HepG2 (cell line): ENCODE data around the gene ZNF318. TPM values are rescaled to one million over a fixed set of nuclear protein-coding genes. Genes with fewer than 3 reads are reported as not detected.

ENCODE experiments used
- ARID2 ChIP-seq: sonication (generic); formaldehyde crosslinking; IDR thresholded peaks from 2 replicates; pipeline ENCODE4 v1.8.1; 2022; ENCODE audit warnings: mild to moderate bottlenecking, missing genetic modification reagents, borderline replicate concordance
- CREM ChIP-seq, 2 experiments: sonication (generic) in 1 of 2; formaldehyde crosslinking in 1 of 2; IDR thresholded peaks; 2 replicates each; pipeline versions ENCODE4 v1.4.0 to v1.6.1; 2016 to 2020; ENCODE audit warnings: antibody characterized with exemption in 1 of 2, mild to moderate bottlenecking in 1 of 2, missing genetic modification reagents in 1 of 2
- EHMT2 ChIP-seq: fragments of 200-600 bp; sonication (generic); IDR thresholded peaks from 2 replicates; pipeline ENCODE4 v1.7.0; 2017; ENCODE audit warnings: antibody characterized with exemption, low read depth, low read length, borderline replicate concordance
- HMG20B ChIP-seq: conservative IDR thresholded peaks from 2 replicates; pipeline ENCODE4 v1.6.1; 2016; ENCODE audit warnings: missing genetic modification reagents, missing compliant biosample characterization
- IRF2 ChIP-seq: IDR thresholded peaks from 2 replicates; pipeline ENCODE4 v1.6.1; 2018; ENCODE audit warnings: missing genetic modification reagents, missing compliant biosample characterization
- KDM2A ChIP-seq: sonication (generic); formaldehyde crosslinking; IDR thresholded peaks from 2 replicates; pipeline ENCODE4 v1.4.0; 2020; ENCODE audit warnings: low read depth, missing genetic modification reagents, borderline replicate concordance
- REL ChIP-seq: sonication (generic); formaldehyde crosslinking; conservative IDR thresholded peaks from 2 replicates; pipeline ENCODE4 v1.8.0; 2022; ENCODE audit warnings: mild to moderate bottlenecking, missing genetic modification reagents, moderate library complexity
- RFX1 ChIP-seq: fragments of 450-650 bp; IDR thresholded peaks from 2 replicates; pipeline ENCODE4 v1.6.1; 2017
- TBL1XR1 ChIP-seq: fragments of 150-350 bp; IDR thresholded peaks from 2 replicates; pipeline ENCODE4 v1.6.1; 2014; ENCODE audit warnings: borderline replicate concordance, low read length; ENCODE audit not compliant: partially characterized antibody
- ZNF124 ChIP-seq: sonication (generic); formaldehyde crosslinking; IDR thresholded peaks from 2 replicates; pipeline ENCODE4 v1.4.0; 2020; ENCODE audit warnings: missing genetic modification reagents
- ZNF720 ChIP-seq: sonication (generic); formaldehyde crosslinking; IDR thresholded peaks from 2 replicates; pipeline ENCODE4 v1.4.0; 2020; ENCODE audit warnings: missing genetic modification reagents
- polyA plus RNA-seq, 8 experiments: library from polyadenylated mRNA; depleted of rRNA in 3 of 8; stranded (reverse) in 7 of 8; unstranded in 1 of 8; fragments of >200 nt; fragmentation: Illumina TruSeq in 4 of 8; extraction: Trizol in 4 of 8; gene quantifications; 2 replicates each; pipeline versions ENCODE4 v1.2.1 to v1.2.3, GENCODE V29; 2011 to 2016; ENCODE audit warnings: low read depth in 4 of 8, missing spikeins in 1 of 8, mixed read lengths in 1 of 8; ENCODE audit not compliant: insufficient read depth in 1 of 8
- total RNA-seq, 5 experiments: library from RNA; depleted of rRNA; stranded (reverse); fragments of >200 nt; fragmentation: Illumina TruSeq; extraction: Trizol; gene quantifications; 2 replicates each; pipeline ENCODE4 v1.2.3, GENCODE V29; 2016; ENCODE audit warnings: low read depth in 1 of 5
- TF ChIP-seq, protein P1 (sequence below), 2 experiments: sonication (generic) in 1 of 2; formaldehyde crosslinking in 1 of 2; IDR thresholded peaks; 2 replicates each; pipeline versions ENCODE4 v1.6.1 to v1.9.0; 2014 to 2022; ENCODE audit warnings: antibody characterized with exemption in 1 of 2, borderline replicate concordance in 1 of 2, inconsistent platforms in 1 of 2, low read depth in 1 of 2, missing genetic modification reagents in 1 of 2
- TF ChIP-seq, protein P2 (sequence below): sonication (generic); formaldehyde crosslinking; conservative IDR thresholded peaks from 2 replicates; pipeline ENCODE4 v1.5.0; 2020; ENCODE audit warnings: missing genetic modification reagents
- TF ChIP-seq, protein P3 (sequence below): sonication (generic); formaldehyde crosslinking; IDR thresholded peaks from 2 replicates; pipeline ENCODE4 v1.5.1; 2020; ENCODE audit warnings: missing genetic modification reagents, mild to moderate bottlenecking, borderline replicate concordance
- TF ChIP-seq, protein P4 (sequence below): sonication (generic); formaldehyde crosslinking; IDR thresholded peaks from 2 replicates; pipeline ENCODE4 v1.5.0; 2020; ENCODE audit warnings: mild to moderate bottlenecking, low read depth, missing genetic modification reagents, borderline replicate concordance
- TF ChIP-seq, protein P5 (sequence below): sonication (generic); formaldehyde crosslinking; IDR thresholded peaks from 2 replicates; pipeline ENCODE4 v1.4.0; 2020; ENCODE audit warnings: mild to moderate bottlenecking, missing genetic modification reagents

ZNF318 gene
- total and polyA plus RNA-seq, 2 of the 13 experiments (the other 11 are each of a cell fraction or from before 2014, with no cell fraction given) = 13.0 to 14.5 TPM

DNA sequence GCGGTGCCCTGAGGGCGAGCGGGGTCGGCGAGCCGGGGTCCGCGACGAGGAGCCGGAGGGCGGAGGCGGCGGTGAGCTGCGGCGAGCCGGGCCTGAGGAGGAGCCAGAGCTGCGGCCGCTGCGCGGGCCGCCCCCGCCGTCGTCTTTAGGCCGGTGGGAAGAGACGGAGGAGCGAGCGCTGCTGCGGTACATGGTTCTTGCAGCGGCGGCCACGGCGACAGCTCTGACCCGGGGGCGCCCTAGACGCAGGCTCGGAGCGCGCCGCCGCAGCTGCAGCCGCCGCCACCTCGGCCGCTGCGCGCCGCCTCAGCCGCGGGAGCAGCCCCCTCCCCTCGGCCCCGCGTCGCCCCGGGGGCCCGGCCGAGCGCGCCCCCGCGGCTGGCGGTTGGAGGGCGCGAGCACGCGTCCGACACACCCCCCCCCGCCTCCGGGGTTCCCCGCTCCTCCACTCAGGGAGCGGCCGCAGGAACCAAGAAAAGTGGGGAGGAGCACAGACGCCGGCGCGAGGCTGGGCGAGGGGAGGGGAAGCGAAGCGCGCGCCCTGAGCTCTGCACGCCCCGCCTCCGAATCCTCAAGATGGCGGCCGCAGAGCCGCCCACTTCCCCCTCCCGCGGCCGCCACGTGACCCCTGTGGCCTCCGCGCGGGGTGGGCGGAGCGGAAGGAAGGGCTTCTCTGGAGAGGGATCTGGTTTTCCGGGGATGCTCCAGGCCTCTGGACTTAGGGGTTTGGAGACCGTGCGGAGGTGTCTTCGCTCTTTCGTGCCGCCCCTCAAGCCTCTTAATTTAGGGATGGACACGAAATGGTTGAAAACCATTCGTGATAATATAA lies at the start of gene ZNF318 (continued):
- TF ChIP-seq, protein P1, sequence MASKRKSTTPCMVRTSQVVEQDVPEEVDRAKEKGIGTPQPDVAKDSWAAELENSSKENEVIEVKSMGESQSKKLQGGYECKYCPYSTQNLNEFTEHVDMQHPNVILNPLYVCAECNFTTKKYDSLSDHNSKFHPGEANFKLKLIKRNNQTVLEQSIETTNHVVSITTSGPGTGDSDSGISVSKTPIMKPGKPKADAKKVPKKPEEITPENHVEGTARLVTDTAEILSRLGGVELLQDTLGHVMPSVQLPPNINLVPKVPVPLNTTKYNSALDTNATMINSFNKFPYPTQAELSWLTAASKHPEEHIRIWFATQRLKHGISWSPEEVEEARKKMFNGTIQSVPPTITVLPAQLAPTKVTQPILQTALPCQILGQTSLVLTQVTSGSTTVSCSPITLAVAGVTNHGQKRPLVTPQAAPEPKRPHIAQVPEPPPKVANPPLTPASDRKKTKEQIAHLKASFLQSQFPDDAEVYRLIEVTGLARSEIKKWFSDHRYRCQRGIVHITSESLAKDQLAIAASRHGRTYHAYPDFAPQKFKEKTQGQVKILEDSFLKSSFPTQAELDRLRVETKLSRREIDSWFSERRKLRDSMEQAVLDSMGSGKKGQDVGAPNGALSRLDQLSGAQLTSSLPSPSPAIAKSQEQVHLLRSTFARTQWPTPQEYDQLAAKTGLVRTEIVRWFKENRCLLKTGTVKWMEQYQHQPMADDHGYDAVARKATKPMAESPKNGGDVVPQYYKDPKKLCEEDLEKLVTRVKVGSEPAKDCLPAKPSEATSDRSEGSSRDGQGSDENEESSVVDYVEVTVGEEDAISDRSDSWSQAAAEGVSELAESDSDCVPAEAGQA (IDR thresholded peaks at IDR 0.05; ENCODE audit: low read depth) = peak; percentile 93
- TF ChIP-seq, protein P1 (CRISPR knock-in tag; IDR thresholded peaks at IDR 0.05; ENCODE audit: borderline replicate concordance) = no peak
- TF ChIP-seq REL (CRISPR knock-in tag) (no peak), IRF2 (CRISPR knock-in tag) (0 out of 2 replicates have a peak, but pooled peaks have one; percentile 31), CREM (IDR thresholded peaks at IDR 0.05) (no peak), CREM (CRISPR knock-in tag; IDR thresholded peaks at IDR 0.05) (no peak), TBL1XR1 (no peak), ZNF124 (CRISPR knock-in tag) (peak; percentile 52), ARID2 (no peak), ZNF720 (CRISPR knock-in tag) (no peak), KDM2A (CRISPR knock-in tag) (peak; percentile 81), HMG20B (CRISPR knock-in tag) (no peak), RFX1 (no peak), EHMT2 (no peak)
- TF ChIP-seq, protein P2, sequence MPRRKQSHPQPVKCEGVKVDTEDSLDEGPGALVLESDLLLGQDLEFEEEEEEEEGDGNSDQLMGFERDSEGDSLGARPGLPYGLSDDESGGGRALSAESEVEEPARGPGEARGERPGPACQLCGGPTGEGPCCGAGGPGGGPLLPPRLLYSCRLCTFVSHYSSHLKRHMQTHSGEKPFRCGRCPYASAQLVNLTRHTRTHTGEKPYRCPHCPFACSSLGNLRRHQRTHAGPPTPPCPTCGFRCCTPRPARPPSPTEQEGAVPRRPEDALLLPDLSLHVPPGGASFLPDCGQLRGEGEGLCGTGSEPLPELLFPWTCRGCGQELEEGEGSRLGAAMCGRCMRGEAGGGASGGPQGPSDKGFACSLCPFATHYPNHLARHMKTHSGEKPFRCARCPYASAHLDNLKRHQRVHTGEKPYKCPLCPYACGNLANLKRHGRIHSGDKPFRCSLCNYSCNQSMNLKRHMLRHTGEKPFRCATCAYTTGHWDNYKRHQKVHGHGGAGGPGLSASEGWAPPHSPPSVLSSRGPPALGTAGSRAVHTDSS (CRISPR knock-in tag) = no peak
- TF ChIP-seq, protein P3, sequence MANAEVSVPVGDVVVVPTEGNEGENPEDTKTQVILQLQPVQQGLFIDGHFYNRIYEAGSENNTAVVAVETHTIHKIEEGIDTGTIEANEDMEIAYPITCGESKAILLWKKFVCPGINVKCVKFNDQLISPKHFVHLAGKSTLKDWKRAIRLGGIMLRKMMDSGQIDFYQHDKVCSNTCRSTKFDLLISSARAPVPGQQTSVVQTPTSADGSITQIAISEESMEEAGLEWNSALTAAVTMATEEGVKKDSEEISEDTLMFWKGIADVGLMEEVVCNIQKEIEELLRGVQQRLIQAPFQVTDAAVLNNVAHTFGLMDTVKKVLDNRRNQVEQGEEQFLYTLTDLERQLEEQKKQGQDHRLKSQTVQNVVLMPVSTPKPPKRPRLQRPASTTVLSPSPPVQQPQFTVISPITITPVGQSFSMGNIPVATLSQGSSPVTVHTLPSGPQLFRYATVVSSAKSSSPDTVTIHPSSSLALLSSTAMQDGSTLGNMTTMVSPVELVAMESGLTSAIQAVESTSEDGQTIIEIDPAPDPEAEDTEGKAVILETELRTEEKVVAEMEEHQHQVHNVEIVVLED (CRISPR knock-in tag) = peak; percentile 77
- TF ChIP-seq, protein P4, sequence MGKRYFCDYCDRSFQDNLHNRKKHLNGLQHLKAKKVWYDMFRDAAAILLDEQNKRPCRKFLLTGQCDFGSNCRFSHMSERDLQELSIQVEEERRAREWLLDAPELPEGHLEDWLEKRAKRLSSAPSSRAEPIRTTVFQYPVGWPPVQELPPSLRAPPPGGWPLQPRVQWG = no peak
- TF ChIP-seq, protein P5, sequence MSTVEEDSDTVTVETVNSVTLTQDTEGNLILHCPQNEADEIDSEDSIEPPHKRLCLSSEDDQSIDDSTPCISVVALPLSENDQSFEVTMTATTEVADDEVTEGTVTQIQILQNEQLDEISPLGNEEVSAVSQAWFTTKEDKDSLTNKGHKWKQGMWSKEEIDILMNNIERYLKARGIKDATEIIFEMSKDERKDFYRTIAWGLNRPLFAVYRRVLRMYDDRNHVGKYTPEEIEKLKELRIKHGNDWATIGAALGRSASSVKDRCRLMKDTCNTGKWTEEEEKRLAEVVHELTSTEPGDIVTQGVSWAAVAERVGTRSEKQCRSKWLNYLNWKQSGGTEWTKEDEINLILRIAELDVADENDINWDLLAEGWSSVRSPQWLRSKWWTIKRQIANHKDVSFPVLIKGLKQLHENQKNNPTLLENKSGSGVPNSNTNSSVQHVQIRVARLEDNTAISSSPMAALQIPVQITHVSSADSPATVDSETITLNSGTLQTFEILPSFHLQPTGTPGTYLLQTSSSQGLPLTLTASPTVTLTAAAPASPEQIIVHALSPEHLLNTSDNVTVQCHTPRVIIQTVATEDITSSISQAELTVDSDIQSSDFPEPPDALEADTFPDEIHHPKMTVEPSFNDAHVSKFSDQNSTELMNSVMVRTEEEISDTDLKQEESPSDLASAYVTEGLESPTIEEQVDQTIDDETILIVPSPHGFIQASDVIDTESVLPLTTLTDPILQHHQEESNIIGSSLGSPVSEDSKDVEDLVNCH (CRISPR knock-in tag) = no peak
